HepG2 (cell line): ENCODE results near the gene CDC42EP4. TPM values are rescaled to one million over a fixed set of nuclear protein-coding genes. Genes with fewer than 3 reads are reported as not detected.

ENCODE experiments used
- ATF7 ChIP-seq, 2 experiments: fragments of 450-650 bp in 1 of 2; sonication (generic) in 1 of 2; formaldehyde crosslinking in 1 of 2; IDR thresholded peaks; 2 replicates each; pipeline versions ENCODE4 v1.4.0 to v1.6.1; 2016 to 2020; ENCODE audit warnings: antibody characterized with exemption in 1 of 2, mild to moderate bottlenecking in 1 of 2, missing genetic modification reagents in 1 of 2
- BCL6 ChIP-seq: IDR thresholded peaks from 2 replicates; pipeline ENCODE4 v1.6.1; 2016; ENCODE audit warnings: missing genetic modification reagents, missing compliant biosample characterization
- CEBPG ChIP-seq: IDR thresholded peaks from 2 replicates; pipeline ENCODE4 v1.6.1; 2016
- GPN1 ChIP-seq: sonication (generic); formaldehyde crosslinking; IDR thresholded peaks from 2 replicates; pipeline ENCODE4 v1.5.1; 2020; ENCODE audit warnings: missing genetic modification reagents, borderline replicate concordance
- HBP1 ChIP-seq: IDR thresholded peaks from 2 replicates; pipeline ENCODE4 v1.6.1; 2016; ENCODE audit warnings: low read depth, control low read depth
- KDM1A ChIP-seq: IDR thresholded peaks from 2 replicates; pipeline ENCODE4 v1.6.1; 2016; ENCODE audit warnings: missing compliant biosample characterization
- KMT2A ChIP-seq: sonication (generic); formaldehyde crosslinking; IDR thresholded peaks from 2 replicates; pipeline ENCODE4 v1.4.0; 2020; ENCODE audit warnings: missing genetic modification reagents
- MAF1 ChIP-seq: sonication (generic); formaldehyde crosslinking; IDR thresholded peaks from 2 replicates; pipeline ENCODE4 v1.5.0; 2020; ENCODE audit warnings: missing genetic modification reagents, borderline replicate concordance
- NPAS2 ChIP-seq: sonication (generic); formaldehyde crosslinking; IDR thresholded peaks from 2 replicates; pipeline ENCODE4 v1.8.0; 2022; ENCODE audit warnings: mild to moderate bottlenecking, missing genetic modification reagents, borderline replicate concordance
- PATZ1 ChIP-seq: sonication (generic); formaldehyde crosslinking; IDR thresholded peaks from 2 replicates; pipeline ENCODE4 v1.4.0; 2020; ENCODE audit warnings: missing genetic modification reagents
- PHB2 ChIP-seq: fragments of 450-650 bp; IDR thresholded peaks from 2 replicates; pipeline ENCODE4 v1.6.1; 2018; ENCODE audit not compliant: partially characterized antibody
- RXRA ChIP-seq: sonication (generic); formaldehyde crosslinking; IDR thresholded peaks from 2 replicates; pipeline ENCODE4 v1.5.1; 2020; ENCODE audit warnings: missing genetic modification reagents
- SOX6 ChIP-seq, 2 experiments: fragments of 450-650 bp in 1 of 2; sonication (generic) in 1 of 2; formaldehyde crosslinking in 1 of 2; IDR thresholded peaks; 2 replicates each; pipeline versions ENCODE4 v1.4.0 to v1.6.1; 2017 to 2020; ENCODE audit warnings: antibody characterized with exemption in 1 of 2, mild to moderate bottlenecking in 1 of 2, missing genetic modification reagents in 1 of 2
- TFE3 ChIP-seq: IDR thresholded peaks from 2 replicates; pipeline ENCODE4 v1.6.1; 2016
- ZFYVE20 ChIP-seq: sonication (generic); formaldehyde crosslinking; IDR thresholded peaks from 2 replicates; pipeline ENCODE4 v1.8.0; 2023; ENCODE audit warnings: low read depth, mild to moderate bottlenecking, moderate library complexity, missing genetic modification reagents, borderline replicate concordance
- ZNF263 ChIP-seq: sonication (generic); formaldehyde crosslinking; IDR thresholded peaks from 2 replicates; pipeline ENCODE4 v1.4.0; 2020; ENCODE audit warnings: missing genetic modification reagents
- ZNF577 ChIP-seq: sonication (generic); formaldehyde crosslinking; IDR thresholded peaks from 2 replicates; pipeline ENCODE4 v1.4.0; 2020; ENCODE audit warnings: mild to moderate bottlenecking, low read depth, missing genetic modification reagents, borderline replicate concordance
- ZNF670 ChIP-seq: sonication (generic); formaldehyde crosslinking; IDR thresholded peaks from 2 replicates; pipeline ENCODE4 v1.8.0; 2022; ENCODE audit warnings: mild to moderate bottlenecking, missing genetic modification reagents, borderline replicate concordance
- ZNF720 ChIP-seq: sonication (generic); formaldehyde crosslinking; IDR thresholded peaks from 2 replicates; pipeline ENCODE4 v1.4.0; 2020; ENCODE audit warnings: missing genetic modification reagents
- ZNF740 ChIP-seq: sonication (generic); formaldehyde crosslinking; IDR thresholded peaks from 2 replicates; pipeline ENCODE4 v1.4.0; 2020; ENCODE audit warnings: missing genetic modification reagents
- ZNF850 ChIP-seq: sonication (generic); formaldehyde crosslinking; conservative IDR thresholded peaks from 2 replicates; pipeline ENCODE4 v1.9.0; 2021; ENCODE audit warnings: mild to moderate bottlenecking, missing genetic modification reagents
- polyA plus RNA-seq, 8 experiments: library from polyadenylated mRNA; depleted of rRNA in 3 of 8; stranded (reverse) in 7 of 8; unstranded in 1 of 8; fragments of >200 nt; fragmentation: Illumina TruSeq in 4 of 8; extraction: Trizol in 4 of 8; gene quantifications; 2 replicates each; pipeline versions ENCODE4 v1.2.1 to v1.2.3, GENCODE V29; 2011 to 2016; ENCODE audit warnings: low read depth in 4 of 8, missing spikeins in 1 of 8, mixed read lengths in 1 of 8; ENCODE audit not compliant: insufficient read depth in 1 of 8
- total RNA-seq, 5 experiments: library from RNA; depleted of rRNA; stranded (reverse); fragments of >200 nt; fragmentation: Illumina TruSeq; extraction: Trizol; gene quantifications; 2 replicates each; pipeline ENCODE4 v1.2.3, GENCODE V29; 2016; ENCODE audit warnings: low read depth in 1 of 5

Gene CDC42EP4
- total and polyA plus RNA-seq, 2 of the 13 experiments (the other 11 are each of a cell fraction or from before 2014, with no cell fraction given): 19.0 to 54.0 TPM

GRCh38 chr17:73311781-73312641 is at the start of gene CDC42EP4 (continued):
- TF ChIP-seq KMT2A (peak; percentile 53; the same call in 1 of the 2 replicates), TFE3 (CRISPR knock-in tag) (peak; percentile 68; the same call in 1 of the 2 replicates), MAF1 (CRISPR knock-in tag) (0 out of 2 replicates have a peak, but pooled peaks have one; percentile 61), PATZ1 (peak; percentile 97), GPN1 (no peak), NPAS2 (CRISPR knock-in tag) (no peak), SOX6 (IDR thresholded peaks at IDR 0.05) (no peak), SOX6 (CRISPR knock-in tag; IDR thresholded peaks at IDR 0.05) (peak; percentile 44), PHB2 (no peak), ZNF577 (CRISPR knock-in tag) (no peak), ATF7 (IDR thresholded peaks at IDR 0.05) (no peak), ATF7 (CRISPR knock-in tag; IDR thresholded peaks at IDR 0.05) (no peak; the same call in 1 of the 2 replicates), CEBPG (CRISPR knock-in tag) (peak; percentile 64), ZNF670 (CRISPR knock-in tag) (peak; percentile 93), ZNF740 (no peak; the same call in 1 of the 2 replicates), ZNF850 (CRISPR knock-in tag) (peak; percentile 74; the same call in 1 of the 2 replicates), ZNF263 (CRISPR knock-in tag) (peak; percentile 64), KDM1A (CRISPR knock-in tag) (no peak), HBP1 (no peak; the same call in 1 of the 2 replicates), ZFYVE20 (CRISPR knock-in tag) (no peak), BCL6 (peak; percentile 3; the same call in 1 of the 2 replicates), ZNF720 (no peak), RXRA (CRISPR knock-in tag) (peak; percentile 61; the same call in 1 of the 2 replicates)
